Measurements from ENCODE around the gene SLC44A4. TPM values are rescaled to one million over a fixed set of nuclear protein-coding genes. Genes with fewer than 3 reads are reported as not detected.

SLC44A4 gene
- total and polyA plus RNA-seq, 9 of the 15 experiments (the other 6 are each of a cell fraction or from before 2014, with no cell fraction given): 7.9 to 18.6 (median 11.2) TPM

DNA sequence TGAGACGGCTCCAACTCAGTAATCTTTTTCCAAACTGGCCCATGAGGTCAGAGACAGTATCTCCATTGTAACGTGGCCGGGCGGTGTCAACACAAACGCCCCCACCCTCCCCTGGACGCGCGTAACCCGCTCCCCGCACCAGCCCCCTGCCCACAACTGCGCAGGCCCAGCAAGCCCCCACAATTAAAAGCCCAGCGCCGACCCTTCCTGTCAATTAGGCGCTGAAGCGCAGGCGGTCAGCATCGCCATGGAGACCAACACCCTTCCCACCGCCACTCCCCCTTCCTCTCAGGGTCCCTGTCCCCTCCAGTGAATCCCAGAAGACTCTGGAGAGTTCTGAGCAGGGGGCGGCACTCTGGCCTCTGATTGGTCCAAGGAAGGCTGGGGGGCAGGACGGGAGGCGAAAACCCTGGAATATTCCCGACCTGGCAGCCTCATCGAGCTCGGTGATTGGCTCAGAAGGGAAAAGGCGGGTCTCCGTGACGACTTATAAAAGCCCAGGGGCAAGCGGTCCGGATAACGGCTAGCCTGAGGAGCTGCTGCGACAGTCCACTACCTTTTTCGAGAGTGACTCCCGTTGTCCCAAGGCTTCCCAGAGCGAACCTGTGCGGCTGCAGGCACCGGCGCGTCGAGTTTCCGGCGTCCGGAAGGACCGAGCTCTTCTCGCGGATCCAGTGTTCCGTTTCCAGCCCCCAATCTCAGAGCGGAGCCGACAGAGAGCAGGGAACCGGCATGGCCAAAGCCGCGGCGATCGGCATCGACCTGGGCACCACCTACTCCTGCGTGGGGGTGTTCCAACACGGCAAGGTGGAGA is 63.6 kb downstream of the SLC44A4 start, which contains the start of the genes HSPA1A and HSPA1L (continued):
- TF ChIP-seq, protein P1, sequence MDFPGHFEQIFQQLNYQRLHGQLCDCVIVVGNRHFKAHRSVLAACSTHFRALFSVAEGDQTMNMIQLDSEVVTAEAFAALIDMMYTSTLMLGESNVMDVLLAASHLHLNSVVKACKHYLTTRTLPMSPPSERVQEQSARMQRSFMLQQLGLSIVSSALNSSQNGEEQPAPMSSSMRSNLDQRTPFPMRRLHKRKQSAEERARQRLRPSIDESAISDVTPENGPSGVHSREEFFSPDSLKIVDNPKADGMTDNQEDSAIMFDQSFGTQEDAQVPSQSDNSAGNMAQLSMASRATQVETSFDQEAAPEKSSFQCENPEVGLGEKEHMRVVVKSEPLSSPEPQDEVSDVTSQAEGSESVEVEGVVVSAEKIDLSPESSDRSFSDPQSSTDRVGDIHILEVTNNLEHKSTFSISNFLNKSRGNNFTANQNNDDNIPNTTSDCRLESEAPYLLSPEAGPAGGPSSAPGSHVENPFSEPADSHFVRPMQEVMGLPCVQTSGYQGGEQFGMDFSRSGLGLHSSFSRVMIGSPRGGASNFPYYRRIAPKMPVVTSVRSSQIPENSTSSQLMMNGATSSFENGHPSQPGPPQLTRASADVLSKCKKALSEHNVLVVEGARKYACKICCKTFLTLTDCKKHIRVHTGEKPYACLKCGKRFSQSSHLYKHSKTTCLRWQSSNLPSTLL (IDR thresholded peaks at IDR 0.05): peak; percentile 14; the same call in 1 of the 2 replicates
- TF ChIP-seq, protein P2, sequence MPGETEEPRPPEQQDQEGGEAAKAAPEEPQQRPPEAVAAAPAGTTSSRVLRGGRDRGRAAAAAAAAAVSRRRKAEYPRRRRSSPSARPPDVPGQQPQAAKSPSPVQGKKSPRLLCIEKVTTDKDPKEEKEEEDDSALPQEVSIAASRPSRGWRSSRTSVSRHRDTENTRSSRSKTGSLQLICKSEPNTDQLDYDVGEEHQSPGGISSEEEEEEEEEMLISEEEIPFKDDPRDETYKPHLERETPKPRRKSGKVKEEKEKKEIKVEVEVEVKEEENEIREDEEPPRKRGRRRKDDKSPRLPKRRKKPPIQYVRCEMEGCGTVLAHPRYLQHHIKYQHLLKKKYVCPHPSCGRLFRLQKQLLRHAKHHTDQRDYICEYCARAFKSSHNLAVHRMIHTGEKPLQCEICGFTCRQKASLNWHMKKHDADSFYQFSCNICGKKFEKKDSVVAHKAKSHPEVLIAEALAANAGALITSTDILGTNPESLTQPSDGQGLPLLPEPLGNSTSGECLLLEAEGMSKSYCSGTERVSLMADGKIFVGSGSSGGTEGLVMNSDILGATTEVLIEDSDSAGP (CRISPR knock-in tag; IDR thresholded peaks at IDR 0.05): 0 out of 2 replicates have a peak, but pooled peaks have one; percentile 32
- TF ChIP-seq, protein P3, sequence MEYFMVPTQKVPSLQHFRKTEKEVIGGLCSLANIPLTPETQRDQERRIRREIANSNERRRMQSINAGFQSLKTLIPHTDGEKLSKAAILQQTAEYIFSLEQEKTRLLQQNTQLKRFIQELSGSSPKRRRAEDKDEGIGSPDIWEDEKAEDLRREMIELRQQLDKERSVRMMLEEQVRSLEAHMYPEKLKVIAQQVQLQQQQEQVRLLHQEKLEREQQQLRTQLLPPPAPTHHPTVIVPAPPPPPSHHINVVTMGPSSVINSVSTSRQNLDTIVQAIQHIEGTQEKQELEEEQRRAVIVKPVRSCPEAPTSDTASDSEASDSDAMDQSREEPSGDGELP (CRISPR knock-in tag; IDR thresholded peaks at IDR 0.05; ENCODE audit: borderline replicate concordance): peak; percentile 83
- TF ChIP-seq ESRRA (IDR thresholded peaks at IDR 0.05; ENCODE audit: borderline replicate concordance, low read depth) (peak; percentile 69; the same call in 1 of the 2 replicates), TAF7 (tag; IDR thresholded peaks at IDR 0.05) (peak; percentile 89), CSDE1 (IDR thresholded peaks at IDR 0.05) (no peak), KAT7 (CRISPR knock-in tag; IDR thresholded peaks at IDR 0.05; ENCODE audit: borderline replicate concordance) (peak; percentile 99), RAD51 (IDR thresholded peaks at IDR 0.05; ENCODE audit: borderline replicate concordance, low read depth) (0 out of 2 replicates have a peak, but pooled peaks have one; percentile 22), POLR2A (conservative IDR thresholded peaks at IDR 0.05) (peak; percentile 100), BRD9 (IDR thresholded peaks at IDR 0.05; ENCODE audit: low read depth, partially characterized antibody) (peak; percentile 4), SRSF7 (optimal IDR thresholded peaks at IDR 0.05; ENCODE audit: low read depth, low read length) (no peak), COPS2 (conservative IDR thresholded peaks at IDR 0.05) (no peak), KLF6 (CRISPR knock-in tag; IDR thresholded peaks at IDR 0.05; ENCODE audit: borderline replicate concordance) (0 out of 2 replicates have a peak, but pooled peaks have one; percentile 28), ZNF24 (IDR thresholded peaks at IDR 0.05) (0 out of 2 replicates have a peak, but pooled peaks have one; percentile 6), ARHGAP35 (IDR thresholded peaks at IDR 0.05; ENCODE audit: partially characterized antibody) (no peak), PHTF2 (CRISPR knock-in tag; IDR thresholded peaks at IDR 0.05) (peak; percentile 98; the same call in 1 of the 2 replicates)
- TF ChIP-seq, protein P4, sequence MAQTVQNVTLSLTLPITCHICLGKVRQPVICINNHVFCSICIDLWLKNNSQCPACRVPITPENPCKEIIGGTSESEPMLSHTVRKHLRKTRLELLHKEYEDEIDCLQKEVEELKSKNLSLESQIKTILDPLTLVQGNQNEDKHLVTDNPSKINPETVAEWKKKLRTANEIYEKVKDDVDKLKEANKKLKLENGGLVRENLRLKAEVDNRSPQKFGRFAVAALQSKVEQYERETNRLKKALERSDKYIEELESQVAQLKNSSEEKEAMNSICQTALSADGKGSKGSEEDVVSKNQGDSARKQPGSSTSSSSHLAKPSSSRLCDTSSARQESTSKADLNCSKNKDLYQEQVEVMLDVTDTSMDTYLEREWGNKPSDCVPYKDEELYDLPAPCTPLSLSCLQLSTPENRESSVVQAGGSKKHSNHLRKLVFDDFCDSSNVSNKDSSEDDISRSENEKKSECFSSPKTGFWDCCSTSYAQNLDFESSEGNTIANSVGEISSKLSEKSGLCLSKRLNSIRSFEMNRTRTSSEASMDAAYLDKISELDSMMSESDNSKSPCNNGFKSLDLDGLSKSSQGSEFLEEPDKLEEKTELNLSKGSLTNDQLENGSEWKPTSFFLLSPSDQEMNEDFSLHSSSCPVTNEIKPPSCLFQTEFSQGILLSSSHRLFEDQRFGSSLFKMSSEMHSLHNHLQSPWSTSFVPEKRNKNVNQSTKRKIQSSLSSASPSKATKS (CRISPR knock-in tag; IDR thresholded peaks at IDR 0.05): peak; percentile 43; the same call in 1 of the 2 replicates
- TF ChIP-seq, protein P5, sequence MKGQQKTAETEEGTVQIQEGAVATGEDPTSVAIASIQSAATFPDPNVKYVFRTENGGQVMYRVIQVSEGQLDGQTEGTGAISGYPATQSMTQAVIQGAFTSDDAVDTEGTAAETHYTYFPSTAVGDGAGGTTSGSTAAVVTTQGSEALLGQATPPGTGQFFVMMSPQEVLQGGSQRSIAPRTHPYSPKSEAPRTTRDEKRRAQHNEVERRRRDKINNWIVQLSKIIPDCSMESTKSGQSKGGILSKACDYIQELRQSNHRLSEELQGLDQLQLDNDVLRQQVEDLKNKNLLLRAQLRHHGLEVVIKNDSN (CRISPR knock-in tag; IDR thresholded peaks at IDR 0.05): no peak; the same call in 1 of the 2 replicates
- TF ChIP-seq, protein P6, sequence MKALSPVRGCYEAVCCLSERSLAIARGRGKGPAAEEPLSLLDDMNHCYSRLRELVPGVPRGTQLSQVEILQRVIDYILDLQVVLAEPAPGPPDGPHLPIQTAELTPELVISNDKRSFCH (CRISPR knock-in tag; IDR thresholded peaks at IDR 0.05): no peak
- TF ChIP-seq, protein P6 (tag; IDR thresholded peaks at IDR 0.05): peak; percentile 82
